Gastroesophageal sphincter (tissue), 3 donors: ENCODE results near the gene HAUS6.

ENCODE experiments used
- POLR2A ChIP-seq, 2 donors: fragments of 450-650 bp; IDR thresholded peaks; one replicate each; pipeline ENCODE4 v1.6.1; 2017; ENCODE audit warnings: antibody characterized with exemption in 2 of 2, mild to moderate bottlenecking in 2 of 2, moderate library complexity in 1 of 2
- TF ChIP-seq, protein P1 (sequence below), 4 experiments: fragments of 200-600 bp in 2 of 4; fragments of 450-650 bp in 2 of 4; sonication (generic) in 1 of 4; IDR thresholded peaks; one replicate each; pipeline ENCODE4 v1.5.1; 2017 to 2019; ENCODE audit warnings: antibody characterized with exemption in 4 of 4, mild to moderate bottlenecking in 2 of 4, moderate library complexity in 2 of 4

DNA sequence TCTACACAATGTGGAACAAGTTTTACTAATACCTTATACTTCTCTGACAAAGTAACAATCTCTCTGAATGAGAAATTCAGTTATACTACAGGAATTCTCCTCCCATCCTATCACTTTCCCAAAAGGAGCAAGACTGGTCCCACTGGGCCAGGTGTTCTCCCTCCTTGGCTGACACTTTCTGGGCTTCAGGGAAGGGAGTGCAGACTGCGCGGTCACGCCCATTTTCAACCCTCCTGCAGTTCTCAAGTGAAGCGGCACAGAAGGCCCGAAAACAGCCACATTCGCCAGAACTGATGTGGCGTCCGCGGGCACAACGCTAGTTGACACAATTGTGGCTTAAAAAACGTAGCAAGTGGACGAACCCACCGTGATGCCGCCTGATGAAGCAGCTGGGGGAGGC, 70.3 kb downstream of the HAUS6 start:
- TF ChIP-seq, protein P1, sequence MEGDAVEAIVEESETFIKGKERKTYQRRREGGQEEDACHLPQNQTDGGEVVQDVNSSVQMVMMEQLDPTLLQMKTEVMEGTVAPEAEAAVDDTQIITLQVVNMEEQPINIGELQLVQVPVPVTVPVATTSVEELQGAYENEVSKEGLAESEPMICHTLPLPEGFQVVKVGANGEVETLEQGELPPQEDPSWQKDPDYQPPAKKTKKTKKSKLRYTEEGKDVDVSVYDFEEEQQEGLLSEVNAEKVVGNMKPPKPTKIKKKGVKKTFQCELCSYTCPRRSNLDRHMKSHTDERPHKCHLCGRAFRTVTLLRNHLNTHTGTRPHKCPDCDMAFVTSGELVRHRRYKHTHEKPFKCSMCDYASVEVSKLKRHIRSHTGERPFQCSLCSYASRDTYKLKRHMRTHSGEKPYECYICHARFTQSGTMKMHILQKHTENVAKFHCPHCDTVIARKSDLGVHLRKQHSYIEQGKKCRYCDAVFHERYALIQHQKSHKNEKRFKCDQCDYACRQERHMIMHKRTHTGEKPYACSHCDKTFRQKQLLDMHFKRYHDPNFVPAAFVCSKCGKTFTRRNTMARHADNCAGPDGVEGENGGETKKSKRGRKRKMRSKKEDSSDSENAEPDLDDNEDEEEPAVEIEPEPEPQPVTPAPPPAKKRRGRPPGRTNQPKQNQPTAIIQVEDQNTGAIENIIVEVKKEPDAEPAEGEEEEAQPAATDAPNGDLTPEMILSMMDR (IDR thresholded peaks at IDR 0.05) = no peak
- TF ChIP-seq POLR2A (IDR thresholded peaks at IDR 0.05) = no peak
